Fibroblast of pulmonary artery (primary cell): ENCODE results near the gene ALAS2.

Source experiments
- DNase-seq: peaks from one replicate; pipeline ENCODE4 v3.0.0-alpha.2; 2010; ENCODE audit warnings: low read depth
- H3K4me3 ChIP-seq: replicated peaks from 2 replicates; pipeline ENCODE4 v1.5.1; 2011; ENCODE audit warnings: low read depth, mild to moderate bottlenecking, control low read depth, low read length, moderate library complexity
- TF ChIP-seq, protein P1 (sequence below): IDR thresholded peaks from 2 replicates; pipeline ENCODE4 v1.5.1; 2011; ENCODE audit warnings: mild to moderate bottlenecking, control low read depth, low read length, inconsistent platforms; ENCODE audit errors: missing control alignments

The ALAS2 gene

DNA sequence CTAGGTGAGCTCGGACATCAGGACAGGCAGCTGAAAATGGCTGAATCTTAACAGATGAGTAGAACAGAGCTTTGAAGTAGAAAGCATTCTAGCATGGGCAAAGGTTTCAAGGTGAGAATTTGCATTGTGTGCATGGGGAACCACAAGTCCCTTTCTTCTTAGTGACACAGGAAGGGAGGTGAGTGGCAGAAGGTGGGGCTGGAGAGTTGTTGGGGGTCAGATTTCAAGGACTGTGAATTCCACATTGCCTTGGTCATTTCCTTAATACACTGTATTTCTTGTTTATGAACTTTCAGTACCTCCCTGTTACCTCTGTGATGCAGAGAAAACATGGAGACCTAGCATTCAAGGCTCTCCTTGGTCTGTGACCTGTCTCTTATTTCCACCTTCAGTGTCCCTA, 26.5 kb downstream of the ALAS2 start:
- no peak for DNase-seq
- no peak overlapping the region for H3K4me3 ChIP-seq
- TF ChIP-seq, protein P1, sequence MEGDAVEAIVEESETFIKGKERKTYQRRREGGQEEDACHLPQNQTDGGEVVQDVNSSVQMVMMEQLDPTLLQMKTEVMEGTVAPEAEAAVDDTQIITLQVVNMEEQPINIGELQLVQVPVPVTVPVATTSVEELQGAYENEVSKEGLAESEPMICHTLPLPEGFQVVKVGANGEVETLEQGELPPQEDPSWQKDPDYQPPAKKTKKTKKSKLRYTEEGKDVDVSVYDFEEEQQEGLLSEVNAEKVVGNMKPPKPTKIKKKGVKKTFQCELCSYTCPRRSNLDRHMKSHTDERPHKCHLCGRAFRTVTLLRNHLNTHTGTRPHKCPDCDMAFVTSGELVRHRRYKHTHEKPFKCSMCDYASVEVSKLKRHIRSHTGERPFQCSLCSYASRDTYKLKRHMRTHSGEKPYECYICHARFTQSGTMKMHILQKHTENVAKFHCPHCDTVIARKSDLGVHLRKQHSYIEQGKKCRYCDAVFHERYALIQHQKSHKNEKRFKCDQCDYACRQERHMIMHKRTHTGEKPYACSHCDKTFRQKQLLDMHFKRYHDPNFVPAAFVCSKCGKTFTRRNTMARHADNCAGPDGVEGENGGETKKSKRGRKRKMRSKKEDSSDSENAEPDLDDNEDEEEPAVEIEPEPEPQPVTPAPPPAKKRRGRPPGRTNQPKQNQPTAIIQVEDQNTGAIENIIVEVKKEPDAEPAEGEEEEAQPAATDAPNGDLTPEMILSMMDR = no peak

DNA sequence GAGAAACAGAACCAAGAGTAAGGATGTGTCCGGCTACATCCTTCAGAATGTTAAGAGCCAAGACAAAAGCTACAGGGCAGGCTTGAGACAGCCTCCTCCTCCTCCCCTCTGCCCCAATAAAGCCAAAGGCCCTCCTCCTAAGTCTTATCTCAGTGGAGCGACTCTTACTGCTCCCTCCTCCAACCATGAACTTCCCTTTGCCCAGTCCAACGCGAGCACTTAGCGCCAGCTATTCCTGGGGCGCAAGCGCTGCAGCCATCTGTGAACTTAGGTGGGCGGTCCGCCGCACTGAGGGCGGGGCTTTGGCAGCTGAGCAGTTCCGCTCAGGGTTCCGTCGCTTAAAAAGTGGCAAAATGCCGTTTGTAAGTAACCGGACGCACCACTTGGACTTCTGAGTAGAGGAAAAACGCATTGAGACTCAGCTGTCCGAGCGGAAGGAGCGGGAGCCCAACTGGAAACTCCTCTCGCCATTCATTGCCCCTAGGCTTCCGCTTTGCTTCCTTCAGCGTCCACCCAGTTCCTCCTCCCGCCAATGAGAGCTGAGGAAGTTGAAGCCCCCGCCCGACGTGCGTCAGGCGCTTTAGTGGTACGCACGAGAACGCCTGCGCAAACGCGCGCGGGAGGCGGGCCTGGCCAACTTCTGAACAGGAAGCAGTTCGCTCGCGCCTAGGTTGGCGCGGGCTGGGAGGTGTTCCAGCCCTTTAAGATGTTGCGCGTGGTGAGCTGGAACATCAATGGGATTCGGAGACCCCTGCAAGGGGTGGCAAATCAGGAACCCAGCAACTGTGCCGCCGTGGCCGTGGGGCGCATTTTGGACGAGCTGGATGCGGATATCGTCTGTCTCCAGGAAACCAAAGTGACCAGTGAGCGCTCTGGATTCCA, 30.8 kb downstream of the ALAS2 start, which contains the start of gene APEX2:
Gene APEX2 (plus strand): TSS at position 647 of the 882 bp plus-strand sequence. CDS start 60 bp downstream, at position 707.
- TF ChIP-seq, protein P1 = no peak
- H3K4me3 ChIP-seq = peak within 1 kb of the TSS; percentile 77
- DNase-seq = peak; percentile 93

DNA sequence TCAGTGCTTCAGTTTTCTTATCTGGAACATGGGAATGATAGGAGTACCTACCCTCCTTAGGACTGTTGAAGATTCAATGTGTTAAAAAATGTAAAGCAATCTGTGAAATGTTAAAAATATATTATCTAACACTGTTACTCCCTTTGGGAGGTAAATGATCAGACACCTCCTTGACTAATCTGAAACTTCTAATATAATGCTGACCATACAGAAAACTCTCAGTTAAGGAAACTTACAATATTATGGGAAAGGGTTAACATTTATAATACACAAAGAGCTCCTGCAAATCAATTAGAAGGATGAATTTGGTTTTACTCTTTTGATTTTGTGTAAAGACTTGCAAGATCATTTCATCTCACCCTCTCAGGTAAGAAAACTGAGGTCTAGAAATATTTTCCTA, 35.2 kb downstream of the ALAS2 start:
- H3K4me3 ChIP-seq = no peak overlapping the region
- DNase-seq = no peak
- TF ChIP-seq, protein P1 = no peak

DNA sequence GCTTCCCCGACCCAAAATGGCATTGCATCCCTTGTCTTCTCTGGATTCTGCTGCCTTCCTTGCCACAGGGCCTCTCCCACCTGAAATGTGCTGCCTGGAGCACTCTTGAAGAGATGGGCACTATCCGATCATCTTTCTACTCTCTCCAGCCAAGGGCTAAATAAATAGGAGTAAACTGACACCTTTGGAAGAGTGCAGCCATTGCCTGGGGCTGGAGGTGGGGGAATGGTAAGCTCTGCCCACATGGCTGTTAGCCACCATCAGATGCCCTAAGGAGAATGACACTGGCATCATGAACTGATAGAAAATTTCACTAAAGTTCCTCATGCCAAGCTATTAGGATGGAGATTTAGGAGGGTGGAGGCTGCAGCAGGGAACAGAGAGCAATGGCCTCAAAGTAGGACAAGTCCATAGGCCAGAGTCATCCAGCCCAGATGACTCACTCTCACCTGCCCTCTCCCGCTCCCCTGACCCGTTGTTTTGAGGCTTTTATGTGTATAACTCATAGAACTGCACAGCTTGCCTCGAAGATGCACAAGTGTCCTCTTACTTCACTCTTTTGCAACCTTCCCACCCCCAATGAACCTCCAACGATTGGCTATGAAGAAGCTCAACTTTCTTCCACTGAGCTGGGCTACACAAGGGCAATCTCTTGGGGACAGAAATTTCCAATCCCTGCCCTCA, 36.0 kb downstream of the ALAS2 start:
- no peak for DNase-seq
- H3K4me3 ChIP-seq = no peak overlapping the region
- TF ChIP-seq, protein P1 = no peak

DNA sequence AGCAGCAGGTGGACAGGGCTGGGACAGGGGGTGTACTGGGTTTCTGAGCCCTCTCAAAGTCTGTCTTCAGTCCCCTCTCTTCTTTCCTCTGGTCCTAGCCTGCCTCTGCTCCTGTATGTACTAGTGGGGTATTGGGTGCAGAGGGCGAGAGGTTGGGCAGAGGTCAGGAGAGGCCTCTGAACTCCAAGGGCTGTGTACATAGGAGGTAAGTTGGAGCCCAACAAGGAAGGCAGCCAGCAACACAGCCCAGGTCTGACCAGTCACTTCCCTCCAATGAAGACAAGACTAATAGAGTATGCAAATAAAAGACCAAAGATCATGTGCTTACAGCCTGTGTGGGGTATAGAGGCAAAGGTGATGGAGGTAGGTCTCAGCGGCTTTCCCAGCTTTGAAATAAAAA, 36.7 kb downstream of the ALAS2 start, which contains the start of gene PFKFB1:
Gene PFKFB1 (minus strand): TSS at position 90 of the 400 bp plus-strand sequence. CDS start 181 bp downstream, outside the sequence.
- TF ChIP-seq, protein P1 = no peak

DNA sequence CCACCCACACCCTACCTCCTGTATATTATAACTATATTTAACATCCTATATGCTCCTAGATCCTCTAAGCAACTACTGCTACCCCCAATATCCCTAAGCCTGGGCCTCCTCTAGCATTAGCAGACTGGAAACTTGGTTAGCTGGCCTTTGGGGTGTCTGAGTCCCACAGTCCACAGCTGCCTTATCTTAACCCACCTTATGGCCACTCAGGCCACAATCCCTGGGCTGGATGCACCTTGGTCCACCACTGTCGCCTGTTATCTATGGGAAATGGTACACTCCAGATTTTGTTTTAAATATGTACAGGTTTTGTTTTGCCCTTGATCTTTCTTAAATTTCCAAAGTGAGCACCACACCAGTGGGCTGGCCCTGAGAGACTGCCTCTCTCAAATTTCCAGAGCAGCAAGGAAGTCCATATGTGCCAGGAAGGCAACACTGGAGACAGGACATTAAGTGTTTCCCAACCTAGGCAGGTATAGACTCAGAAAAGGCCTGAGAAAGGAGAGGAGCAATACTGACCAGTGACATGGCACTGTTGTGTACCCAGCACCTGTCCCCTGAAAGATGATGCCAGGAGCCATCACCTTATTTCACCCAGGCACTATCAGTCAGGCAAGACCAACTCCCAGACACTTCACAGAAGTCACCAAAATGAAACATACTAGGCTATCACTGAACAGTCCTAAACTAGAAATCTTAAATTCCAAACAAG, 37.7 kb downstream of the ALAS2 start:
- H3K4me3 ChIP-seq = no peak overlapping the region
- TF ChIP-seq, protein P1 = no peak
- no peak for DNase-seq

More for the DNA sequence above, 36.7 kb downstream of the ALAS2 start, which contains the start of gene PFKFB1:
- DNase-seq = no peak
- H3K4me3 ChIP-seq = no peak within 1 kb of the TSS
